HCT116 (cell line): ENCODE results near the gene LASP1. TPM values are rescaled to one million over a fixed set of nuclear protein-coding genes. Genes with fewer than 3 reads are reported as not detected.

Experiments used
- ATAC-seq: fragments of 200-7000 bp; cut with Tn5 transposase; 2 replicates; pipeline ENCODE4 v1.9.1; 2020; ENCODE audit warnings: mild to moderate bottlenecking, moderate library complexity
- BruUV-seq: library from RNA; stranded (reverse); fragments of 400-500 nt; replicated peaks from 2 replicates; lab custom pipeline; 2021; lab: Mats Ljungman, UMichigan
- CTCF ChIA-PET: fragments of 300-600 bp; sonication (Branson Sonifier 250); formaldehyde crosslinking; loops from one replicate; lab custom pipeline; 2021; ENCODE audit warnings: antibody characterized with exemption; lab: Charles Lee
- POLR2A ChIA-PET: fragments of 300-600, 350-600 bp; sonication (Branson Sonifier 250); formaldehyde crosslinking; loops from one replicate; lab custom pipeline; 2021; ENCODE audit warnings: antibody characterized with exemption; lab: Charles Lee
- RAD21 ChIA-PET, 2 experiments: fragments of 300-600 bp; sonication (Branson Sonifier 250); formaldehyde crosslinking; loops; one replicate each; lab custom pipeline; 2023; ENCODE audit warnings: low total read pairs in 2 of 2; ENCODE audit not compliant: uncharacterized antibody in 2 of 2, unreplicated experiment in 2 of 2, low non-redundant PET in 1 of 2; lab: Charles Lee
- DNase-seq: peaks from one replicate; pipeline ENCODE4 v3.0.0-alpha.2; 2010; ENCODE audit warnings: low read depth, low spot score
- H2AFZ ChIP-seq: fragments of 200-600 bp; shearing (Covaris generic), sonication (generic); 2 replicates; pipeline ENCODE4 v1.6.1; 2017; ENCODE audit warnings: low read depth, mixed run types, mixed read lengths, antibody characterized with exemption, low read length; ENCODE audit not compliant: poor library complexity, severe bottlenecking
- H3K27ac ChIP-seq: 2 replicates; pipeline ENCODE4 v1.5.1; 2012; ENCODE audit warnings: low read depth, low read length
- H3K27me3 ChIP-seq: fragments of 200-600 bp; sonication (generic); 2 replicates; pipeline ENCODE4 v1.6.1; 2016; ENCODE audit warnings: mixed run types, low read length, mixed read lengths; ENCODE audit not compliant: insufficient read depth
- H3K36me3 ChIP-seq, 2 experiments: fragments of 200-500 bp in 1 of 2; fragments of 200-600 bp in 1 of 2; sonication (Bioruptor generic) in 1 of 2; sonication (generic) in 1 of 2; 2 replicates each; pipeline versions ENCODE4 v1.5.1 to v1.6.1; 2014 to 2016; ENCODE audit warnings: low read length in 2 of 2, inconsistent platforms in 1 of 2, mixed read lengths in 1 of 2, mixed run types in 1 of 2; ENCODE audit not compliant: insufficient read depth in 2 of 2, control insufficient read depth in 1 of 2
- H3K4me1 ChIP-seq, 2 experiments: fragments of 200-600 bp in 1 of 2; sonication (generic) in 1 of 2; 2 replicates each; pipeline versions ENCODE4 v1.5.1 to v1.6.1; 2012 to 2017; ENCODE audit warnings: low read length in 2 of 2, inconsistent platforms in 1 of 2, mild to moderate bottlenecking in 1 of 2, mixed read lengths in 1 of 2, mixed run types in 1 of 2, moderate library complexity in 1 of 2; ENCODE audit not compliant: insufficient read depth in 2 of 2, control insufficient read depth in 1 of 2
- H3K4me2 ChIP-seq: fragments of 200-600 bp; sonication (generic); 2 replicates; pipeline ENCODE4 v1.6.1; 2017; ENCODE audit warnings: mixed run types, low read length, mixed read lengths
- H3K4me3 ChIP-seq, 2 experiments: fragments of 200-600 bp in 1 of 2; sonication (generic) in 1 of 2; replicated peaks in 1 of 2; 2 replicates each; pipeline ENCODE4 v1.5.1; 2011 to 2016; ENCODE audit warnings: low read length in 2 of 2, control low read depth in 1 of 2, low read depth in 1 of 2, mild to moderate bottlenecking in 1 of 2, mixed read lengths in 1 of 2, mixed run types in 1 of 2
- H3K79me2 ChIP-seq: fragments of 200-600 bp; sonication (generic); 2 replicates; pipeline ENCODE4 v1.6.1; 2017; ENCODE audit warnings: mild to moderate bottlenecking, mixed run types, low read length, moderate library complexity, mixed read lengths; ENCODE audit not compliant: insufficient read depth
- H3K9ac ChIP-seq: fragments of 200-600 bp; sonication (generic); 2 replicates; pipeline ENCODE4 v1.6.1; 2016; ENCODE audit warnings: low read length, mixed read lengths
- H3K9me2 ChIP-seq: fragments of 200-600 bp; sonication (generic), shearing (Covaris generic); 2 replicates; pipeline ENCODE4 v1.6.1; 2017; ENCODE audit warnings: mixed run types, mild to moderate bottlenecking, moderate library complexity; ENCODE audit not compliant: insufficient read depth
- H3K9me3 ChIP-seq, 2 experiments: fragments of 200-500 bp in 1 of 2; fragments of 200-600 bp in 1 of 2; sonication (Bioruptor generic) in 1 of 2; sonication (generic) in 1 of 2; 2 replicates each; pipeline ENCODE4 v1.6.1; 2014 to 2017; ENCODE audit warnings: low read length in 2 of 2, mixed read lengths in 2 of 2, inconsistent platforms in 1 of 2, low read depth in 1 of 2, mild to moderate bottlenecking in 1 of 2, mixed run types in 1 of 2, moderate library complexity in 1 of 2; ENCODE audit not compliant: control insufficient read depth in 1 of 2, insufficient read depth in 1 of 2
- H4K20me1 ChIP-seq: fragments of 200-600 bp; sonication (generic), shearing (Covaris generic); 2 replicates; pipeline ENCODE4 v1.6.1; 2017; ENCODE audit warnings: mixed run types, mild to moderate bottlenecking, moderate library complexity; ENCODE audit not compliant: insufficient read depth
- CBX3 ChIP-seq: IDR thresholded peaks from 2 replicates; pipeline ENCODE4 v1.6.1; 2012; ENCODE audit warnings: low read depth
- CEBPB ChIP-seq: IDR thresholded peaks from 2 replicates; pipeline ENCODE4 v1.6.1; 2012; ENCODE audit warnings: low read depth
- EGR1 ChIP-seq: IDR thresholded peaks from 2 replicates; pipeline ENCODE4 v1.6.1; 2012; ENCODE audit warnings: low read depth
- ELF1 ChIP-seq: IDR thresholded peaks from 2 replicates; pipeline ENCODE4 v1.6.1; 2012; ENCODE audit warnings: low read depth, borderline replicate concordance
- EZH2phosphoT487 ChIP-seq: fragments of 200-600 bp; IDR thresholded peaks from 2 replicates; pipeline ENCODE4 v1.6.1; 2018; ENCODE audit warnings: antibody characterized with exemption, borderline replicate concordance
- JUND ChIP-seq: IDR thresholded peaks from 2 replicates; pipeline ENCODE4 v1.6.1; 2012
- MAX ChIP-seq: IDR thresholded peaks from 2 replicates; pipeline ENCODE4 v1.6.1; 2012
- POLR2A ChIP-seq: IDR thresholded peaks from 2 replicates; pipeline ENCODE4 v1.7.0; 2011; ENCODE audit warnings: borderline replicate concordance; ENCODE audit not compliant: insufficient read depth, insufficient read length; ENCODE audit errors: extremely low read depth
- POLR2AphosphoS5 ChIP-seq: IDR thresholded peaks from 2 replicates; pipeline ENCODE4 v1.6.1; 2011; ENCODE audit warnings: mild to moderate bottlenecking, low read depth, low read length, moderate library complexity
- RAD21 ChIP-seq: IDR thresholded peaks from 2 replicates; pipeline ENCODE4 v1.6.1; 2012; ENCODE audit warnings: low read depth, mild to moderate bottlenecking
- SP1 ChIP-seq: IDR thresholded peaks from 2 replicates; pipeline ENCODE4 v1.6.1; 2012; ENCODE audit warnings: low read depth
- SRF ChIP-seq: IDR thresholded peaks from 2 replicates; pipeline ENCODE4 v1.6.1; 2012; ENCODE audit warnings: low read depth
- ZNF274 ChIP-seq: fragments of 200-500 bp; sonication (Bioruptor generic); IDR thresholded peaks from 2 replicates; pipeline ENCODE4 v1.6.1; 2014; ENCODE audit warnings: mild to moderate bottlenecking, low read depth, low read length, inconsistent platforms
- intact Hi-C: fragments of 100-400 bp; cut with micrococcal nuclease; formaldehyde crosslinking; loops from 2 replicates; pipeline ENCODE4 v1.10.0; 2022
- total RNA-seq: library from RNA; stranded (reverse); gene quantifications from one replicate; pipeline ENCODE4 v1.2.1, GENCODE V29; 2021; ENCODE audit not compliant: unreplicated experiment
- TF ChIP-seq, protein P1 (sequence below): IDR thresholded peaks from 2 replicates; pipeline ENCODE4 v1.6.1; 2012; ENCODE audit warnings: low read depth
- TF ChIP-seq, protein P2 (sequence below), 3 experiments: fragments of 200-600 bp in 1 of 3; sonication (generic) in 1 of 3; IDR thresholded peaks in 2 of 3; conservative IDR thresholded peaks in 1 of 3; 2 replicates each; pipeline ENCODE4 v1.5.1; 2012 to 2017; ENCODE audit warnings: low read depth in 2 of 3, low read length in 2 of 3, antibody characterized with exemption in 1 of 3, borderline replicate concordance in 1 of 3, control low read depth in 1 of 3, mild to moderate bottlenecking in 1 of 3, mixed read lengths in 1 of 3, mixed run types in 1 of 3, moderate library complexity in 1 of 3; ENCODE audit not compliant: insufficient read depth in 1 of 3

Gene LASP1
- total RNA-seq, 1 experiment from 2014 or later, result 149 TPM

GRCh38 chr17:38906460-38907228, 36.8 kb downstream of the LASP1 start (continued):
- TF ChIP-seq, protein P1, sequence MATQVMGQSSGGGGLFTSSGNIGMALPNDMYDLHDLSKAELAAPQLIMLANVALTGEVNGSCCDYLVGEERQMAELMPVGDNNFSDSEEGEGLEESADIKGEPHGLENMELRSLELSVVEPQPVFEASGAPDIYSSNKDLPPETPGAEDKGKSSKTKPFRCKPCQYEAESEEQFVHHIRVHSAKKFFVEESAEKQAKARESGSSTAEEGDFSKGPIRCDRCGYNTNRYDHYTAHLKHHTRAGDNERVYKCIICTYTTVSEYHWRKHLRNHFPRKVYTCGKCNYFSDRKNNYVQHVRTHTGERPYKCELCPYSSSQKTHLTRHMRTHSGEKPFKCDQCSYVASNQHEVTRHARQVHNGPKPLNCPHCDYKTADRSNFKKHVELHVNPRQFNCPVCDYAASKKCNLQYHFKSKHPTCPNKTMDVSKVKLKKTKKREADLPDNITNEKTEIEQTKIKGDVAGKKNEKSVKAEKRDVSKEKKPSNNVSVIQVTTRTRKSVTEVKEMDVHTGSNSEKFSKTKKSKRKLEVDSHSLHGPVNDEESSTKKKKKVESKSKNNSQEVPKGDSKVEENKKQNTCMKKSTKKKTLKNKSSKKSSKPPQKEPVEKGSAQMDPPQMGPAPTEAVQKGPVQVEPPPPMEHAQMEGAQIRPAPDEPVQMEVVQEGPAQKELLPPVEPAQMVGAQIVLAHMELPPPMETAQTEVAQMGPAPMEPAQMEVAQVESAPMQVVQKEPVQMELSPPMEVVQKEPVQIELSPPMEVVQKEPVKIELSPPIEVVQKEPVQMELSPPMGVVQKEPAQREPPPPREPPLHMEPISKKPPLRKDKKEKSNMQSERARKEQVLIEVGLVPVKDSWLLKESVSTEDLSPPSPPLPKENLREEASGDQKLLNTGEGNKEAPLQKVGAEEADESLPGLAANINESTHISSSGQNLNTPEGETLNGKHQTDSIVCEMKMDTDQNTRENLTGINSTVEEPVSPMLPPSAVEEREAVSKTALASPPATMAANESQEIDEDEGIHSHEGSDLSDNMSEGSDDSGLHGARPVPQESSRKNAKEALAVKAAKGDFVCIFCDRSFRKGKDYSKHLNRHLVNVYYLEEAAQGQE, result no peak
- TF ChIP-seq SRF (no peak), ZNF274 (no peak), CBX3 (no peak), ELF1 (no peak)

DNA sequence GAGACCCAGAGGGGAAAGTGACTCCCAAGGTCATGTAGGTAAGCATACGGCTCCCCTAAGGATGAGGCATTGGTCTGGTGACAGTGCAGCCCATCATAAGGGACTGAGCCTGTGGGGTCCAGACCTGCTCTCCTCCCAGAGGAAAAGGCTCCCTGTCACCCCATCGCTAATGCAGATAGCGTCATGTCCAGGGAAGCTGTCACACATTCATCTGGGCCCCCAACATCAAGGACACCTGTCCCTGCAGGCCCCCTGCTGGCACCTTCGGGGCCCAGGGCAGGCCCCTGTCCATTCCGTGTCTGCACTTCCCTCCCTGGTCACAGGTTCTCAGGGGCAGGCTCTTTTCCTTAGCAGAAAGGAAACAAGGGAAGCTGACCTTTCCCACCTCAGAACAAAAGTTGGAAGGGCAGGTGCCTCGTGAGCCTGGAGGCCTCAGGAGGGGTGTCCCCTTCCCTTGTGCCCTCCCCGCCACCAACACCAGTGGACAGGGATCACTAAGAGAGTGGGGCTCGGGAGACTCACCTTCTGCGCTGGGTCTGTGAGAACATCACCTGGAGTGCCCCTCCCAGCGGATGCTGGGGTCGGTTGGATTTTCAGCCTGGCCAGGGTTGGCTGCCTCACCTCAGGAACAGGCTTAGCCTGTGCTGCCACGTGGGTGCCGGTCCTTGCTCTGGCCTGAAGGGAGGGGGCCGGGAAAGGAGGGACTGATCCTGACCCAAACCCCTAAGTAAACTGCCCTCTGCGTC, 38.2 kb downstream of the LASP1 start:
- ChIA-PET CTCF (no interaction called here), RAD21 (no interaction called here), POLR2A (no interaction called here)
- Histone ChIP-seq H3K4me3 (no peak overlapping the region), H3K4me1 (no peaks in the 10 kb centered on the region), H3K9me3 (no peaks in the 10 kb centered on the region), H2AFZ (no peak overlapping the region), H3K27ac (no peak overlapping the region; the same call in 1 of the 2 replicates), H4K20me1 (no peaks in the 10 kb centered on the region), H3K4me2 (no peak overlapping the region), H3K9ac (no peak overlapping the region), H3K9me2 (no peaks in the 10 kb centered on the region), H3K36me3 (peaks cover 9 to 13% of the 10 kb centered on the region in 2 experiments; a peak in 3 of 4 replicates), H3K79me2 (peaks cover 61% of the 10 kb centered on the region), H3K27me3 (no peaks in the 10 kb centered on the region)
- DNase-seq (no peak), ATAC-seq (no peak)
- intact Hi-C loops, result no loop called here
- BruUV-seq, result no TSS peak
- TF ChIP-seq POLR2AphosphoS5 (no peak), MAX (no peak), SP1 (no peak), RAD21 (no peak), EGR1 (no peak), EZH2phosphoT487 (no peak), CEBPB (no peak), SRF (no peak), JUND (no peak), POLR2A (no peak)
- TF ChIP-seq, protein P2, sequence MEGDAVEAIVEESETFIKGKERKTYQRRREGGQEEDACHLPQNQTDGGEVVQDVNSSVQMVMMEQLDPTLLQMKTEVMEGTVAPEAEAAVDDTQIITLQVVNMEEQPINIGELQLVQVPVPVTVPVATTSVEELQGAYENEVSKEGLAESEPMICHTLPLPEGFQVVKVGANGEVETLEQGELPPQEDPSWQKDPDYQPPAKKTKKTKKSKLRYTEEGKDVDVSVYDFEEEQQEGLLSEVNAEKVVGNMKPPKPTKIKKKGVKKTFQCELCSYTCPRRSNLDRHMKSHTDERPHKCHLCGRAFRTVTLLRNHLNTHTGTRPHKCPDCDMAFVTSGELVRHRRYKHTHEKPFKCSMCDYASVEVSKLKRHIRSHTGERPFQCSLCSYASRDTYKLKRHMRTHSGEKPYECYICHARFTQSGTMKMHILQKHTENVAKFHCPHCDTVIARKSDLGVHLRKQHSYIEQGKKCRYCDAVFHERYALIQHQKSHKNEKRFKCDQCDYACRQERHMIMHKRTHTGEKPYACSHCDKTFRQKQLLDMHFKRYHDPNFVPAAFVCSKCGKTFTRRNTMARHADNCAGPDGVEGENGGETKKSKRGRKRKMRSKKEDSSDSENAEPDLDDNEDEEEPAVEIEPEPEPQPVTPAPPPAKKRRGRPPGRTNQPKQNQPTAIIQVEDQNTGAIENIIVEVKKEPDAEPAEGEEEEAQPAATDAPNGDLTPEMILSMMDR (IDR thresholded peaks at IDR 0.05 in 2 of 3, conservative IDR thresholded peaks at IDR 0.05 in 1 of 3; ENCODE audit: borderline replicate concordance in 1 of 3, insufficient read depth in 1 of 3, low read depth in 2 of 3, low read length in 2 of 3), result no peak
